GM13976 (cell line): ENCODE results near the gene ZNF135.

Experiments used
- DNase-seq: peaks from one replicate; pipeline ENCODE4 v3.0.0; 2012; ENCODE audit warnings: low spot score
- in situ Hi-C: fragments of 300-500 bp; cut with MboI; formaldehyde crosslinking; loops from one replicate; pipeline ENCODE4 v1.12.0; 2022; ENCODE audit warnings: low sequenced_read_pairs, mixed read lengths, inconsistent platforms; ENCODE audit not compliant: unreplicated experiment
- TF ChIP-seq, protein P1 (sequence below): IDR thresholded peaks from 2 replicates; pipeline ENCODE4 v1.5.1; 2012; ENCODE audit warnings: borderline replicate concordance, mild to moderate bottlenecking; ENCODE audit not compliant: insufficient read depth; ENCODE audit errors: extremely low read depth, missing control alignments, control extremely low read depth

The ZNF135 gene

DNA sequence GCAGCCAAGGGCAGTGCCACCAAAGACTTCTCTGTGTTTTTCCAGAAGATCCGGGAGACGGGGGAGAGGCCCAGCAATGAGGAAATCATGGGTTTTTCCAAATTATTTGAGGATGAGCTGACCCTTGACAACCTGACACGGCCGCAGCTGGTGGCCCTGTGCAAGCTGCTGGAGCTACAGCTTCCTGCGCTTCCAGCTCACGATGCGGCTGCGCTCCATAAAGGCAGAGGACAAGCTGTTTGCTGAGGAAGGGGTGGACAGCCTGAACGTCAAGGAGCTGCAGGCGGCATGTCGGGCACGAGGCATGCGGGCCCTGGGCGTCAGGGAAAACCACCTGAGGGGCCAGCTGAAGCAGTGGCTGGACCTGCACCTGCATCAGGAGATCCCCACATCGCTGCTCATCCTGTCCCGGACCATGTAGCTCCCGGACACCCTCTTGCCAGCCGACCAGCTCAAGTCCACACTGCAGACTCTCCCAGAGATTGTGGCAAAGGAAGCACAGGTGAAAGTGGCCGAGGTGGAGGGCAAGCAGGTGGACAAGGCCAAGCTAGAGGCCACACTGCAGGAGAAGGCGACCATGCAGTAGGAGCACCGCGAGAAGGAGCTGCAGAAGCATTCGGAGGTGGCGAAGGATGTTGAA is 13.6 kb upstream of the ZNF135 start:
- in situ Hi-C loops = no loop called here
- TF ChIP-seq, protein P1, sequence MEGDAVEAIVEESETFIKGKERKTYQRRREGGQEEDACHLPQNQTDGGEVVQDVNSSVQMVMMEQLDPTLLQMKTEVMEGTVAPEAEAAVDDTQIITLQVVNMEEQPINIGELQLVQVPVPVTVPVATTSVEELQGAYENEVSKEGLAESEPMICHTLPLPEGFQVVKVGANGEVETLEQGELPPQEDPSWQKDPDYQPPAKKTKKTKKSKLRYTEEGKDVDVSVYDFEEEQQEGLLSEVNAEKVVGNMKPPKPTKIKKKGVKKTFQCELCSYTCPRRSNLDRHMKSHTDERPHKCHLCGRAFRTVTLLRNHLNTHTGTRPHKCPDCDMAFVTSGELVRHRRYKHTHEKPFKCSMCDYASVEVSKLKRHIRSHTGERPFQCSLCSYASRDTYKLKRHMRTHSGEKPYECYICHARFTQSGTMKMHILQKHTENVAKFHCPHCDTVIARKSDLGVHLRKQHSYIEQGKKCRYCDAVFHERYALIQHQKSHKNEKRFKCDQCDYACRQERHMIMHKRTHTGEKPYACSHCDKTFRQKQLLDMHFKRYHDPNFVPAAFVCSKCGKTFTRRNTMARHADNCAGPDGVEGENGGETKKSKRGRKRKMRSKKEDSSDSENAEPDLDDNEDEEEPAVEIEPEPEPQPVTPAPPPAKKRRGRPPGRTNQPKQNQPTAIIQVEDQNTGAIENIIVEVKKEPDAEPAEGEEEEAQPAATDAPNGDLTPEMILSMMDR = no peak
- DNase-seq = no peak

DNA sequence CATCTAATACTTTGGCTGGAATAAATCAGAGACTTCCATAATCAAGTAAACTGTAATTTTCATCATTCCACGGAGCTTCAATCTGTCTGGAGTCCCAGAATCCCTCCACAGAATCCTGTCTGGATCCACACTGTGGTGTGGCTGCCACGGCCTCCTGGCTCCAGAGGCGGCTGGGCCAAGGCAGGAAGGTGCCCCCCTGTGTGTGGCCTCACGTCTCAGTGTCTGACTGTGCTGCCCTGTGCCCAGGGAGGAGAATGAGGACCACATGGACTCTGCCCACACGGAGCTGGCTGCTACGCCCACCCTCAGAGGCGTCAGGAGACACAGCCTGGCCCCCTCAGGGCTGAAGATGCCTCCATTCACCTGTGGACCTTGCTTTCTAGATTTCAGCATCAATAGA is 12.2 kb upstream of the ZNF135 start:
- TF ChIP-seq, protein P1 = no peak

DNA sequence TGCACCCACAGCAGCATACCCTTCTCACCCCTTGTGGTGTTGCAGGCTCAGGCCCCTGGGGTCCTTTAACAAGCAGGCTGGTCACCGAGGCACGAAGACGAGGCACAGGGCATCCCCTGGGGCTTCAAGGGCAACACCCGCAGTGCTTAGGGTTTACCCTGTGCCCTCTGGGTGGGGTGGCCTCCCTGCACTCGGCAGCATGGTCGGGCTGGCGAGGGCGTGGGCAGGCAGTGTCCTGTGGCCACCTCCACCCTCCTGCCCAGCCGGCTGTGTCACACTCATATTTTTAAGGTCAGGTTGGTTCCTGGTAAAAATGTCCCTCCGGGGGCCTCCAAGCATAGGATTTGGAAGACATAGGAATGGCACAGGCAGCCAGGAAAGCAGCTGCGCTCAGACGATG is 11.4 kb upstream of the ZNF135 start:
- in situ Hi-C loops = no loop called here
- no peak for DNase-seq
- TF ChIP-seq, protein P1 = no peak

More for the DNA sequence above, 12.2 kb upstream of the ZNF135 start:
- no peak for DNase-seq
- in situ Hi-C loops = no loop called here

DNA sequence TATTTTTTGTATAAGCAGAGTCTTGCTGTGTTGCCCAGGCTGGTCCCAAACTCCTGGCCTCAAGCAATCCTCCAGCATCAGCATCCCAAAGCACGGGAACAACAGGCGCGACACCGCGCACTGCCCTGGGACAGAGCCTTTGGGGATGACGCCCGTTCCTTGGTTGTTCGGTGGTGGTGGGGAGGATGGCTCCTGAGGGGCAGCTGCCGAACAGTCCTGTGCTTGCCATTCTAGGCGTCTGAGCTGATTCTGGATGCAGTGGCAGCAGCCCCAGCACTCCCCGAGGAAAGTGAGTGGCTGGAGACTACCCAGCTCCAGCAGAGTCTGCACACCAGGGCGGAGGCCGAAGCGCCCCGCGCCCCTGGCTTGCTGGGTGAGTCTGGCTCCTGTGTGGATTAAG is 6.8 kb upstream of the ZNF135 start:
- DNase-seq = peak; percentile 27
- TF ChIP-seq, protein P1 = no peak

DNA sequence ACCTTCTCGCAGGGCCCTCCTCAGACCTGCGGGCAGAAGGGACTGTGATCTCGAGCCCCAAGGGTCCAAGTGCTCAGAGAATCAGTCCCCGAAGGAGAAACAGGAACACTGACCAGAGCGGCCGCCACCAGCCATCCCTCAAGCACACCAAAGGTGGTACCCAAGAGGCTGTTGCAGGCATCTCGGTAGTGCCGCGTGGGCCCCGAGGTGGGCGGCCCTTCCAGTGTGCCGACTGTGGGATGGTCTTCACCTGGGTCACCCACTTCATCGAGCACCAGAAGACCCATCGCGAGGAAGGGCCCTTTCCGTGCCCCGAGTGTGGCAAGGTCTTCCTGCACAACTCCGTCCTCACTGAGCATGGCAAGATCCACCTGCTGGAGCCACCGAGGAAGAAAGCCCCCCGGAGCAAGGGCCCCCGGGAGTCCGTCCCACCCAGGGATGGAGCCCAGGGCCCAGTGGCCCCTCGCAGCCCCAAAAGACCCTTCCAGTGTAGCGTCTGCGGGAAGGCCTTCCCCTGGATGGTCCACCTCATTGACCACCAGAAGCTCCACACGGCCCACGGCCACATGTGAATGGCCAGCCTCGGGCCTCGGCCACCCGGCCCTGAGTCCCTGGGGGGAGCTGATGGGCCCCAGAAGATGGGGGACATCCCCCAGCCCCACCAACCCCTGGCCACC is 5.5 kb upstream of the ZNF135 start:
- TF ChIP-seq, protein P1 = no peak
- in situ Hi-C loops = no loop called here
- DNase-seq = peak; percentile 35

More for the DNA sequence above, 6.8 kb upstream of the ZNF135 start:
- in situ Hi-C loops = no loop called here

DNA sequence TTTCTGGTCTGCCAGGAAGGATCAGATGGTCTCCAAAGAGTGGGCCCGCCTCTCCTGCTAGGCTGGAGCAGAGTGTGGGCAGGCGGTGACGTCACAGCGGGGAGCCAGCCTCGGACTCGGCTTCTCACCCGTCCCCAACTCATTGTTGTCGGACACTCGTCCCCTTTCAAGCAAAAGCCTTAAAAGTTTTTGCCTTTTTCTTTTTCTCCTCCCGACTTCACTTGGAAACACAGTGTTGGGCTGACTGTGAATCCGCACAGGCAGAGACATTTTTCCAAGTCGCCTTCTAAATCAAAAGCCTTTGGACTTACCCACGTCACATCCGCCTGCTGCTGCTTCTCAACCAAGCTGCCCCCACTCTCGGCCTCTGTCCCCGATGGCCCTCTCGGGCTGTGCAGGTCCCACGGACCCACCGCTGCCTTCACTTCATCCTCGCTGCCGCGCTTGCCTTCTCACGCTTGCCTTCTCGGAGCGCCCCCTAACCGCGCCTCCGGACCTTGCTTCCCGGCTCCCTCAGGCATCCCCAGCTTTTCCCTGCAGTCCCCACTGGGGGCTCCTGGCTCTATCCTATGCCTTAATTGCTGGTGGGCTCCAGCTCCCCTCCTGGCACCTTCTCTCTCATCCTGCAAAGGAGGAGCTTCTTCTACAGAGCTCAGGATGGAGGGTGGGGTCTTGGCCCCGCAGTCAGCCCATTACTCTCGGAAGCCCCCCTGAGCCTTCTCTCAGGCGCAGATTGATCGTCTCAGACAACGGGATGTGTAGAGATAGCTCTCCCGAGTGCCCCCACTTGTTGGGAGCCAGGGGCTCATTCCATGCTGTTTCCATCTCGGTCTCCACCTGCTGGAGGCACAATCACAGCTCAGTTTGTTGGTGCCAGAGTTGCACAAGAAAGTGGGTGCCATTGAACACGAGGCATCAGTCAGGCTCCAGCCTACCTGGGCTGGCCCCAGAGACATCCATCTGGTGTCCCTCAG is 3.9 kb upstream of the ZNF135 start:
- in situ Hi-C loops = no loop called here
- peak; percentile 26 for DNase-seq
- TF ChIP-seq, protein P1 = no peak
